Fibroblast of the conjunctiva (primary cell): ENCODE measurements around the gene MBD4.
A peak's percentile ranks its signal among the peaks of the same experiment; 100 is the strongest.
"Not testable (repeated sequence)": the region's sequence is repeated elsewhere in the genome, so short reads cannot be mapped to it uniquely, and the experiment has no call there.

Experiments used
- DNase-seq: peaks from one replicate; pipeline ENCODE4 v3.0.0-alpha.2; 2010; ENCODE audit warnings: low read depth

The MBD4 gene

GRCh38 chr3:129409541-129409940 is 30.2 kb downstream of the MBD4 start:
- DNase-seq: no peak

GRCh38 chr3:129404610-129405009 is 35.1 kb downstream of the MBD4 start:
- no peak for DNase-seq

- no peak for DNase-seq
These were observed 35.6 kb downstream of the MBD4 start for GRCh38 chr3:129404130-129404529.

- DNase-seq: no peak
These were observed 36.3 kb downstream of the MBD4 start for GRCh38 chr3:129403450-129403849.

GRCh38 chr3:129402616-129403015 is 37.1 kb downstream of the MBD4 start:
- DNase-seq: no peak

GRCh38 chr3:129402210-129402609 is 37.5 kb downstream of the MBD4 start:
- DNase-seq: no peak

GRCh38 chr3:129399895-129400357 is 39.8 kb downstream of the MBD4 start:
- DNase-seq: no peak

GRCh38 chr3:129399145-129399894 is 40.4 kb downstream of the MBD4 start:
- peak; percentile 93 for DNase-seq

- no peak for DNase-seq
These were observed 41.0 kb downstream of the MBD4 start for GRCh38 chr3:129398803-129399144.

- not testable (repeated sequence) for DNase-seq
These were observed 45.8 kb downstream of the MBD4 start for GRCh38 chr3:129393760-129394564.

- DNase-seq: no peak
These were observed 46.5 kb downstream of the MBD4 start for GRCh38 chr3:129393271-129393670.

- not testable (repeated sequence) for DNase-seq
These were observed 47.5 kb downstream of the MBD4 start for GRCh38 chr3:129392106-129392887.

- DNase-seq: not testable (repeated sequence)
These were observed 48.2 kb downstream of the MBD4 start for GRCh38 chr3:129391583-129391982.

- DNase-seq: no peak
These were observed 50.2 kb downstream of the MBD4 start for GRCh38 chr3:129389572-129389937.

GRCh38 chr3:129388791-129389571 is 50.8 kb downstream of the MBD4 start:
- DNase-seq: not testable (repeated sequence)

GRCh38 chr3:129387487-129387886 is 52.3 kb downstream of the MBD4 start:
- DNase-seq: no peak

- no peak for DNase-seq
These were observed 52.8 kb downstream of the MBD4 start for GRCh38 chr3:129386984-129387383.

GRCh38 chr3:129385507-129385906 is 54.2 kb downstream of the MBD4 start:
- DNase-seq: not testable (repeated sequence)

- no peak for DNase-seq
These were observed 55.0 kb downstream of the MBD4 start for GRCh38 chr3:129384594-129385323.

GRCh38 chr3:129384103-129384502 is 55.6 kb downstream of the MBD4 start:
- not testable (repeated sequence) for DNase-seq

- peak; percentile 43 for DNase-seq
These were observed 56.4 kb downstream of the MBD4 start for GRCh38 chr3:129383292-129383860.
